Mammary epithelial cell (primary cell): ENCODE results near the gene PRL.

Experiments
- CTCF ChIP-seq, 2 donors: IDR thresholded peaks in 1 of 2; conservative IDR thresholded peaks in 1 of 2; 2 replicates each; pipeline ENCODE4 v1.5.1; 2011 to 2012; ENCODE audit warnings: inconsistent platforms in 2 of 2, low read length in 2 of 2, mild to moderate bottlenecking in 2 of 2, control low read depth in 1 of 2, low read depth in 1 of 2; ENCODE audit not compliant: insufficient read depth in 1 of 2; ENCODE audit errors: extremely low read depth in 1 of 2
- EZH2 ChIP-seq: IDR thresholded peaks from 2 replicates; pipeline ENCODE4 v1.6.1; 2012; ENCODE audit warnings: low read length, inconsistent platforms, borderline replicate concordance

DNA sequence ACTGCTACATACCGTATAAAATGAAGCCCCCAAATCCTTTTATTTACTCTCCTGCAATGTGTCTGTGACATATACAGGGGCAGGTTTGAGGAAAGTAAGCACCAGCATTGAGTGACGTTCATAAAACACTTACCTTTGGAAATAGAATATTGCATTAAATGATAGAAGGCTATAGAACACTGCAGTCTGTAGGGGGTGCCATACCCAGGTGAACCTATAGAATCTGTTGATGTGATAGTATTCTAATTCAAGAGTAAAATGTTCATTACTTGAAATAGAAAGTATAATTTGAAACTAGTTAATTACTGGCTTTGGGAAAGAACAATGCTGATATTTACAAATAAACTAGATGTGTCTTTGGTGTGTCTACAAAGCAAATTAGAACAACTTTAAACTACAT, 47.0 kb upstream of the PRL start:
- peak in 1 of 2 donors; percentile 53 for TF ChIP-seq CTCF (conservative IDR thresholded peaks at IDR 0.05 in 1 of 2, IDR thresholded peaks at IDR 0.05 in 1 of 2; ENCODE audit: extremely low read depth in 1 of 2, insufficient read depth in 1 of 2, low read depth in 1 of 2, low read length in 2 of 2)
- no peak for TF ChIP-seq EZH2
